Measurements from ENCODE around the gene KCNT2.
"Not testable (repeated sequence)": the region's sequence is repeated elsewhere in the genome, so short reads cannot be mapped to it uniquely, and the experiment has no call there.

Gene KCNT2

GRCh38 chr1:196543833-196544232 lies 64.4 kb downstream of the KCNT2 start:
- ChIA-PET CTCF (no interaction called here), POLR2A (no interaction called here)
- no peak for DNase-seq (ENCODE audit: extremely low spot score)
- TF ChIP-seq ELF4 (IDR thresholded peaks at IDR 0.05) (no peak), CTBP1 (IDR thresholded peaks at IDR 0.05; ENCODE audit: borderline replicate concordance) (no peak), FOXM1 (IDR thresholded peaks at IDR 0.05; ENCODE audit: borderline replicate concordance) (no peak), NFRKB (IDR thresholded peaks at IDR 0.05) (no peak), ZNF384 (IDR thresholded peaks at IDR 0.05) (no peak), ARNT (IDR thresholded peaks at IDR 0.05) (no peak), LEF1 (IDR thresholded peaks at IDR 0.05; ENCODE audit: borderline replicate concordance) (no peak), HDGF (IDR thresholded peaks at IDR 0.05; ENCODE audit: borderline replicate concordance) (no peak)

- POLR2A ChIA-PET = no interaction called here
- no peak for TF ChIP-seq HDGF (IDR thresholded peaks at IDR 0.05; ENCODE audit: borderline replicate concordance)
- no peak for TF ChIP-seq FOXM1 (IDR thresholded peaks at IDR 0.05; ENCODE audit: borderline replicate concordance)
- TF ChIP-seq NFRKB (IDR thresholded peaks at IDR 0.05) = no peak
- TF ChIP-seq ZNF384 (IDR thresholded peaks at IDR 0.05) = no peak
- TF ChIP-seq PKNOX1 (IDR thresholded peaks at IDR 0.05) = no peak
- CTCF ChIA-PET = no interaction called here
- DNase-seq (ENCODE audit: extremely low spot score) = no peak
Observed at GRCh38 chr1:196538473-196538872, 69.8 kb downstream of the KCNT2 start.

- ChIA-PET CTCF (no interaction called here), POLR2A (no interaction called here)
- DNase-seq (ENCODE audit: extremely low spot score) = no peak
- TF ChIP-seq ARNT (IDR thresholded peaks at IDR 0.05) (no peak), BHLHE40 (IDR thresholded peaks at IDR 0.05; ENCODE audit: borderline replicate concordance) (no peak), CTBP1 (IDR thresholded peaks at IDR 0.05; ENCODE audit: borderline replicate concordance) (no peak), ZNF384 (IDR thresholded peaks at IDR 0.05) (no peak), FOXM1 (IDR thresholded peaks at IDR 0.05; ENCODE audit: borderline replicate concordance) (no peak), SUZ12 (IDR thresholded peaks at IDR 0.05) (no peak), HDGF (IDR thresholded peaks at IDR 0.05; ENCODE audit: borderline replicate concordance) (no peak), FOXA1 (IDR thresholded peaks at IDR 0.05) (no peak), PKNOX1 (IDR thresholded peaks at IDR 0.05) (no peak), ELF4 (IDR thresholded peaks at IDR 0.05) (no peak), L3MBTL2 (conservative IDR thresholded peaks at IDR 0.05) (no peak), FOXK2 (IDR thresholded peaks at IDR 0.05) (no peak), NFRKB (IDR thresholded peaks at IDR 0.05) (no peak), LEF1 (IDR thresholded peaks at IDR 0.05; ENCODE audit: borderline replicate concordance) (no peak)
Observed at GRCh38 chr1:196535727-196536126, 72.5 kb downstream of the KCNT2 start.

- ChIA-PET CTCF (interaction anchor here (0.6 kb wide), 1 partner anchor 21 kb away, joined by 4 read pairs; no protein-coding TSS in a partner anchor), POLR2A (interaction anchor here (1.4 kb wide), 1 partner anchor 77 kb away, joined by 3 read pairs; the partner anchor contains the start of gene KCNT2)
- TF ChIP-seq ZNF384 (IDR thresholded peaks at IDR 0.05) = no peak
- no peak for TF ChIP-seq FOXA1 (IDR thresholded peaks at IDR 0.05)
- TF ChIP-seq PKNOX1 (IDR thresholded peaks at IDR 0.05) = no peak
- no peak for TF ChIP-seq ELF4 (IDR thresholded peaks at IDR 0.05)
- no peak for TF ChIP-seq TARDBP (IDR thresholded peaks at IDR 0.05)
- no peak for TF ChIP-seq L3MBTL2 (conservative IDR thresholded peaks at IDR 0.05)
- TF ChIP-seq FOXM1 (IDR thresholded peaks at IDR 0.05; ENCODE audit: borderline replicate concordance) = no peak
- no peak for TF ChIP-seq SUZ12 (IDR thresholded peaks at IDR 0.05)
- TF ChIP-seq BHLHE40 (IDR thresholded peaks at IDR 0.05; ENCODE audit: borderline replicate concordance) = no peak
- TF ChIP-seq LEF1 (IDR thresholded peaks at IDR 0.05; ENCODE audit: borderline replicate concordance) = no peak
- TF ChIP-seq NFRKB (IDR thresholded peaks at IDR 0.05) = no peak
- TF ChIP-seq ARNT (IDR thresholded peaks at IDR 0.05) = no peak
- no peak for DNase-seq (ENCODE audit: extremely low spot score)
Observed at GRCh38 chr1:196531737-196532524, 76.3 kb downstream of the KCNT2 start.

- TF ChIP-seq BHLHE40 (IDR thresholded peaks at IDR 0.05; ENCODE audit: borderline replicate concordance) (no peak), ELF4 (IDR thresholded peaks at IDR 0.05) (no peak), HDGF (IDR thresholded peaks at IDR 0.05; ENCODE audit: borderline replicate concordance) (no peak), SP1 (IDR thresholded peaks at IDR 0.05) (no peak), SUZ12 (IDR thresholded peaks at IDR 0.05) (no peak), ARNT (IDR thresholded peaks at IDR 0.05) (no peak), NFRKB (IDR thresholded peaks at IDR 0.05) (no peak), FOXK2 (IDR thresholded peaks at IDR 0.05) (no peak), TARDBP (IDR thresholded peaks at IDR 0.05) (no peak), L3MBTL2 (conservative IDR thresholded peaks at IDR 0.05) (no peak), ZNF384 (IDR thresholded peaks at IDR 0.05) (no peak), LEF1 (IDR thresholded peaks at IDR 0.05; ENCODE audit: borderline replicate concordance) (no peak), CTBP1 (IDR thresholded peaks at IDR 0.05; ENCODE audit: borderline replicate concordance) (no peak), PKNOX1 (IDR thresholded peaks at IDR 0.05) (no peak), FOXM1 (IDR thresholded peaks at IDR 0.05; ENCODE audit: borderline replicate concordance) (no peak), FOXA1 (IDR thresholded peaks at IDR 0.05) (no peak)
- DNase-seq (ENCODE audit: extremely low spot score) = no peak
- ChIA-PET POLR2A (no interaction called here), CTCF (no interaction called here)
Observed at GRCh38 chr1:196527919-196528318, 80.3 kb downstream of the KCNT2 start.

GRCh38 chr1:196522574-196523345 lies 85.5 kb downstream of the KCNT2 start:
- POLR2A ChIA-PET = interaction anchor here (0.7 kb wide), 1 partner anchor 78 kb away, joined by 3 read pairs; no protein-coding TSS in a partner anchor
- CTCF ChIA-PET; DNase-seq (ENCODE audit: extremely low spot score): not testable (repeated sequence)

Measured in HEK293T (cell line).